Measurements from ENCODE around the gene KANK3.

DNA sequence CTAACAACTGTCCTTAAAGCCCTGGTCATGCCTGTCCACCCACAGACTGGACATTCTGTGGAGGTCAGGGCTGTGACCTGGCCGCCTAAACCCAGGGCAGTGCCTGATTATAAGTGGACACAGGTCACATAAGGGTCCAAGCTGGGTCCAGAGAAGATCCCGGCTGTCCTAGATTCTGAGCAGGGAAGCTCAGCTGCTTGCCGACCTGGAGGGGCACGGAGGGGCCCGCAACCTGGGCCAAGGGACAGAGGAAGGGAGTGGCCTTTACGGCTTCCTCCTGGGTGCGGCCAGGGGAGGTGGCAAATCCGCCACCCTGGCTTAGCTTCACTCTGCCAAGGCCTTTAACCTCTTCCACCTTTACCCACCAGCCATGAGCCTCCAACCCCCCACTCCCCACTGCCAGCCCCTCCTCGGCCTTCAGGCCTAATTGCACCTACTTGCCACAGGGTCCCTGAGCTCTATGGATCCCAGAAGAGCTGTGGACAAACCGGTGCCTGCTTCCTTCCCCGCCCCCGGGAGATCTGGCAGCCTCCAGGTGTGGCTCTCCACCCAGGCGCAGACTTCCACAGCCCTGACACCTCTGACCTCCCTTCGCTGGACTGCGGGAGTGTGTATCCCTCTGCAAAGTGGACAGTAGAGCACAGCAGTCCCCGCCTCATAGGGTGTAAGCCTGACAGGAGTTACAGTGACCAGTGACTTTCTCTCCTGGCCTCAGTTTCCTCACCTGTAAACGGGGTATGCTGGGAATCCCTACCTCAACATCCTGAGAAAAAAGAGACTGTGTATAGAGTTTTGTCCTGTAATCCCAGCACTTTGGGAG lies 36.6 kb downstream of the KANK3 start:
- no peak for TF ChIP-seq RAD21 (conservative IDR thresholded peaks at IDR 0.05 in 1 of 2, IDR thresholded peaks at IDR 0.05 in 1 of 2)
- TF ChIP-seq, protein P1, sequence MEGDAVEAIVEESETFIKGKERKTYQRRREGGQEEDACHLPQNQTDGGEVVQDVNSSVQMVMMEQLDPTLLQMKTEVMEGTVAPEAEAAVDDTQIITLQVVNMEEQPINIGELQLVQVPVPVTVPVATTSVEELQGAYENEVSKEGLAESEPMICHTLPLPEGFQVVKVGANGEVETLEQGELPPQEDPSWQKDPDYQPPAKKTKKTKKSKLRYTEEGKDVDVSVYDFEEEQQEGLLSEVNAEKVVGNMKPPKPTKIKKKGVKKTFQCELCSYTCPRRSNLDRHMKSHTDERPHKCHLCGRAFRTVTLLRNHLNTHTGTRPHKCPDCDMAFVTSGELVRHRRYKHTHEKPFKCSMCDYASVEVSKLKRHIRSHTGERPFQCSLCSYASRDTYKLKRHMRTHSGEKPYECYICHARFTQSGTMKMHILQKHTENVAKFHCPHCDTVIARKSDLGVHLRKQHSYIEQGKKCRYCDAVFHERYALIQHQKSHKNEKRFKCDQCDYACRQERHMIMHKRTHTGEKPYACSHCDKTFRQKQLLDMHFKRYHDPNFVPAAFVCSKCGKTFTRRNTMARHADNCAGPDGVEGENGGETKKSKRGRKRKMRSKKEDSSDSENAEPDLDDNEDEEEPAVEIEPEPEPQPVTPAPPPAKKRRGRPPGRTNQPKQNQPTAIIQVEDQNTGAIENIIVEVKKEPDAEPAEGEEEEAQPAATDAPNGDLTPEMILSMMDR (IDR thresholded peaks at IDR 0.05) = no peak
- TF ChIP-seq POLR2A (IDR thresholded peaks at IDR 0.05; ENCODE audit: low read length) = no peak
